ENCODE measurements around the gene C22orf23. TPM values are rescaled to one million over a fixed set of nuclear protein-coding genes. Genes with fewer than 3 reads are reported as not detected.

C22orf23 gene
- total RNA-seq, 3 donors from 2014 or later: not detected

GRCh38 chr22:37923927-37924326 lies 29.5 kb downstream of the C22orf23 start:
- Histone ChIP-seq H3K36me3 (ENCODE audit: low read depth) (no peaks in the 10 kb centered on the region), H3K4me1 (ENCODE audit: low read depth) (no peaks in the 10 kb centered on the region)

DNA sequence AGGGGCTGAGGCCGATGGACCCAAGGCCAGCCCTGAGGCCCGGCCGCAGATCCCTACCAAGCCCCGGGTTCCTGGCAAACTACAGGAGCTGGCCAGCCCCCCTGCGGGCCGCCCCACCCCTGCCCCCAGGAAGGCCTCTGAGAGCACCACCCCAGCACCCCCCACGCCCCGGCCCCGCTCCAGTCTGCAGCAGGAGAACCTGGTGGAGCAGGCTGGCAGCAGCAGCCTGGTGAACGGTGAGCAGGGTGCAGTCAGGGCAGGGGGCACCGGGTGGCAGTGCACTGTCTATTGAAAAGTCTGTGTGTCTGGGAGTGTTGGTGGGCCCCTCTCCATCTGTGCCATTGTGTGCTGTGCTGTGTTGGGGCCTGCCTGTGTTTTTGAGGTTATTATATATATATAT lies 31.2 kb downstream of the C22orf23 start:
- ATAC-seq: no peak
- intact Hi-C loops (cut with DNase I, micrococcal nuclease): no loop called here

More at GRCh38 chr22:37923927-37924326, 29.5 kb downstream of the C22orf23 start:
- Histone ChIP-seq H3K4me3 (no peak overlapping the region), H3K9me3 (no peaks in the 10 kb centered on the region)
- intact Hi-C loops (cut with DNase I, micrococcal nuclease): no loop called here
- no peak for ATAC-seq
- no peak for DNase-seq
- TF ChIP-seq, protein P1, sequence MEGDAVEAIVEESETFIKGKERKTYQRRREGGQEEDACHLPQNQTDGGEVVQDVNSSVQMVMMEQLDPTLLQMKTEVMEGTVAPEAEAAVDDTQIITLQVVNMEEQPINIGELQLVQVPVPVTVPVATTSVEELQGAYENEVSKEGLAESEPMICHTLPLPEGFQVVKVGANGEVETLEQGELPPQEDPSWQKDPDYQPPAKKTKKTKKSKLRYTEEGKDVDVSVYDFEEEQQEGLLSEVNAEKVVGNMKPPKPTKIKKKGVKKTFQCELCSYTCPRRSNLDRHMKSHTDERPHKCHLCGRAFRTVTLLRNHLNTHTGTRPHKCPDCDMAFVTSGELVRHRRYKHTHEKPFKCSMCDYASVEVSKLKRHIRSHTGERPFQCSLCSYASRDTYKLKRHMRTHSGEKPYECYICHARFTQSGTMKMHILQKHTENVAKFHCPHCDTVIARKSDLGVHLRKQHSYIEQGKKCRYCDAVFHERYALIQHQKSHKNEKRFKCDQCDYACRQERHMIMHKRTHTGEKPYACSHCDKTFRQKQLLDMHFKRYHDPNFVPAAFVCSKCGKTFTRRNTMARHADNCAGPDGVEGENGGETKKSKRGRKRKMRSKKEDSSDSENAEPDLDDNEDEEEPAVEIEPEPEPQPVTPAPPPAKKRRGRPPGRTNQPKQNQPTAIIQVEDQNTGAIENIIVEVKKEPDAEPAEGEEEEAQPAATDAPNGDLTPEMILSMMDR (IDR thresholded peaks at IDR 0.05): no peak

GRCh38 chr22:37920126-37920525 lies 33.3 kb downstream of the C22orf23 start:
- no peaks in the 10 kb centered on the region for H3K36me3 ChIP-seq (ENCODE audit: low read depth)

More for the DNA sequence above, 31.2 kb downstream of the C22orf23 start:
- Histone ChIP-seq H3K4me3 (no peak overlapping the region), H3K9me3 (no peaks in the 10 kb centered on the region), H3K36me3 (ENCODE audit: low read depth) (no peaks in the 10 kb centered on the region), H3K4me1 (ENCODE audit: low read depth) (no peaks in the 10 kb centered on the region)
- TF ChIP-seq, protein P1 (IDR thresholded peaks at IDR 0.05): no peak
- no peak for DNase-seq

GRCh38 chr22:37918580-37919270 lies 34.7 kb downstream of the C22orf23 start:
- intact Hi-C loops (cut with DNase I, micrococcal nuclease): no loop called here
- H3K36me3 ChIP-seq (ENCODE audit: low read depth): no peaks in the 10 kb centered on the region
- H3K9me3 ChIP-seq: no peaks in the 10 kb centered on the region
- DNase-seq (no peak), ATAC-seq (no peak)
- no peaks in the 10 kb centered on the region for H3K4me1 ChIP-seq (ENCODE audit: low read depth)
- TF ChIP-seq, protein P1 (IDR thresholded peaks at IDR 0.05): no peak
- no peak overlapping the region for H3K4me3 ChIP-seq

More at GRCh38 chr22:37920126-37920525, 33.3 kb downstream of the C22orf23 start:
- Histone ChIP-seq H3K4me3 (no peak overlapping the region), H3K4me1 (ENCODE audit: low read depth) (no peaks in the 10 kb centered on the region), H3K9me3 (no peaks in the 10 kb centered on the region)
- ATAC-seq (no peak), DNase-seq (no peak)
- TF ChIP-seq, protein P1 (IDR thresholded peaks at IDR 0.05): no peak
- intact Hi-C loops (cut with DNase I, micrococcal nuclease): no loop called here

DNA sequence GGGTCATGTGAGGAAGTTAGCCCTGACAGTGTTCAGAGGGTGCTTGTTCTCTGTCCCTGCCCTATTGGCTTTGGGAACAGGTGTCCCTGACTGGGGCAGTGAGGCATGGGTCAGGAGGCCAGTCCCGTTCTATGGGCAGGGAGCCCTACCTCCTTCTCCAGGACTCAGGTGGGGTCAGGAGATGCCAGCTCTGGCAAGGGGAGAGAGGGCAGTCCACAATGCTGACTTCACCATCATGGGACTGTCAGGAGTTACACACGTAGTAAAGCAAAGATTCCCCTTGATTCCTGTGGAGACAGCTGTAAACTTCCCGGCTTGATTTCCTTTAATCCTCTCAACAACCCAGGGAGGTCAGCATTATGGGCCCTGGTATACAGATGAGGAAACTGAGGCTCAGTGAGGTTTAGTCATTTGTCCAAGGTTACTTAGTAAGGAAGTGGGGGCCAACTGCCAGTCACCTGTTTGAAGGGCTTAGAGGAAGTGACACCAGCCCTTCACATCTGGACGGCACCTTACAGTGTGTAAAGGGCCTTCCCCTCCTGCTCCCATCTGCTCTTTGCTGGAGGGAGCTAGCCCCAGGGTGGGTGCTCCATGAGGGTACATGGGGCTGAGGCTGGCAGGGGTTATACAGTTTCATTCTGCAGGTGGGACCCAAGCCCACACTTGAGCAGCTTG lies 35.4 kb downstream of the C22orf23 start:
- no peak for DNase-seq
- no peak overlapping the region for H3K4me3 ChIP-seq
- TF ChIP-seq, protein P1 (IDR thresholded peaks at IDR 0.05): no peak
- intact Hi-C loops (cut with DNase I, micrococcal nuclease): no loop called here
- no peak for ATAC-seq
- no peaks in the 10 kb centered on the region for H3K4me1 ChIP-seq (ENCODE audit: low read depth)
- no peaks in the 10 kb centered on the region for H3K9me3 ChIP-seq
- no peaks in the 10 kb centered on the region for H3K36me3 ChIP-seq (ENCODE audit: low read depth)
